AG04449 (cell line): ENCODE measurements around the gene HSD17B11.
A peak's percentile ranks its signal among the peaks of the same experiment; 100 is the strongest.
"Not testable (repeated sequence)": the region's sequence is repeated elsewhere in the genome, so short reads cannot be mapped to it uniquely, and the experiment has no call there.

ENCODE experiments used
- CTCF ChIA-PET: fragments of 350-600 bp; formaldehyde crosslinking; extraction: SDS; loops from one replicate; lab custom pipeline; 2021; ENCODE audit warnings: antibody characterized with exemption; lab: Yijun Ruan, JAX
- POLR2A ChIA-PET: fragments of 400-600, 350-600 bp; formaldehyde crosslinking; extraction: SDS; loops from one replicate; lab custom pipeline; 2020; ENCODE audit warnings: antibody characterized with exemption, inconsistent platforms; lab: Yijun Ruan, JAX
- DNase-seq: peaks from one replicate; pipeline ENCODE4 v3.0.0-alpha.2; 2010; ENCODE audit warnings: low read depth, low spot score
- H3K4me3 ChIP-seq: 2 replicates; pipeline ENCODE4 v1.5.1; 2011; ENCODE audit warnings: low read depth, mild to moderate bottlenecking, control low read depth, low read length
- CTCF ChIP-seq: IDR thresholded peaks from one replicate; pipeline ENCODE4 v1.5.1; 2011; ENCODE audit warnings: mild to moderate bottlenecking, moderate library complexity, low read length, control low read depth, inconsistent platforms; ENCODE audit not compliant: insufficient read depth; ENCODE audit errors: missing control alignments

HSD17B11 gene

GRCh38 chr4:87392183-87392582 lies 1.2 kb upstream of the HSD17B11 start:
- ChIA-PET POLR2A (interaction anchor here (0.6 to 2.0 kb wide), 3 partner anchors 30 to 857 kb away, joined by 3 to 16 read pairs (median 5); partner anchors contain the start of gene NUDT9), CTCF (interaction anchor here (0.6 to 2.2 kb wide), 8 partner anchors 12 to 459 kb away, joined by 3 to 7 read pairs (median 4); no protein-coding TSS in a partner anchor)
- no peak overlapping the region for H3K4me3 ChIP-seq
- TF ChIP-seq CTCF, result no peak
- DNase-seq, result no peak

DNA sequence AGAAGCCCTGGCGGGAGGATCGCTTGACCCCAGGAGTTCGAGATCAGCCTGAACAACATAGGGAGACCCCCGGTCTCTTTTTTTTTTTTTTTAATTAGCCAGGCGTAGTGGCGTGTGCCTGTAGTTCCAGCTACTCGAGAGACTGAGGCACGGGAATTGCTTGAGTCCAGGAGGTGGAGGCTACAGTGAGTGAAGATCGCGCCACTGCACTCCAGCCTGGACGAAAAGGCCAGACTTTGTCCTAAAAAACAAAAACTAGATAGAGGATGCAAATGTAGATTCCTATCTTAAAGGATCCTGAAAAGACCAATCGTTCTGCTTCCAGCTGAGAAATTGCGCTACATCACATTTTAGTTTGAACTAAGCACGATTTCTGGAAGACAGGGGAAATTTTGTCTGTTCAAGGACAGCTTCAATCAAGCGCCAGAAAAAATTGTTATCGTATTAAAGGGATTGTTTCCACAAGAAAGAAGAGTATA lies 627 bp upstream of the HSD17B11 start:
- H3K4me3 ChIP-seq, result peak overlapping the region; percentile 59
- TF ChIP-seq CTCF, result no peak
- DNase-seq, result no peak
- POLR2A ChIA-PET, result interaction anchor here (0.6 to 2.0 kb wide), 6 partner anchors 9 to 857 kb away, joined by 3 to 16 read pairs (median 4); partner anchors contain the start of gene NUDT9
- CTCF ChIA-PET, result interaction anchor here (0.7 to 3.8 kb wide), 11 partner anchors 10 to 438 kb away, joined by 3 to 25 read pairs (median 5); no protein-coding TSS in a partner anchor

DNA sequence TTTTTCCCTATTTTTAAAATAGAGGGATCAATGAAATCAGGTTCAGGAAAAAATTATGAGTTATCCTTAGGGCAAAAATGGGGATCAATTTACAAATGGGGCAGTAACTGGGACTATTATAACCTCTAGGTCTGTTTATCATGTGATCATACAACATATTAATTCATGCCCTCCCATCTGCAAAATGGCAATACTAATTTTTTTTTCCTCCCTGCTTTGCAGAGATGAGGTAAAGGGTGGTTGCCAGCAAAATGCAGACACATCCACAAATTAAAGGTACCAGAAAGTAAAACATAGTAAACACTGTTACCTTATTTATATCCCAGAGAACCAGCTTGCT lies 467 bp downstream of the HSD17B11 start:
- TF ChIP-seq CTCF, result no peak
- DNase-seq, result no peak
- H3K4me3 ChIP-seq, result peak overlapping the region; percentile 59
- CTCF ChIA-PET, result interaction anchor here (0.7 to 3.8 kb wide), 15 partner anchors 9 to 126 kb away, joined by 3 to 25 read pairs (median 3); no protein-coding TSS in a partner anchor
- POLR2A ChIA-PET, result interaction anchor here (0.5 to 2.0 kb wide), 8 partner anchors 9 to 92 kb away, joined by 3 to 16 read pairs (median 4); partner anchors contain the start of gene NUDT9

GRCh38 chr4:87390055-87390454 lies 933 bp downstream of the HSD17B11 start:
- ChIA-PET POLR2A (interaction anchor here (1.1 to 2.0 kb wide), 2 partner anchors 32 to 77 kb away, joined by 4 to 16 read pairs; partner anchors contain the start of gene NUDT9), CTCF (interaction anchor here (0.7 to 3.8 kb wide), 10 partner anchors 10 to 126 kb away, joined by 3 to 25 read pairs (median 4); no protein-coding TSS in a partner anchor)
- H3K4me3 ChIP-seq, result peak overlapping the region; percentile 59
- not testable (repeated sequence) for DNase-seq

GRCh38 chr4:87388901-87389300 lies 2.1 kb downstream of the HSD17B11 start:
- H3K4me3 ChIP-seq, result no peak overlapping the region
- no peak for DNase-seq
- no peak for TF ChIP-seq CTCF
- CTCF ChIA-PET, result interaction anchor here (3.8 kb wide), 1 partner anchor 14 kb away, joined by 25 read pairs; no protein-coding TSS in a partner anchor
- POLR2A ChIA-PET, result no interaction called here

DNA sequence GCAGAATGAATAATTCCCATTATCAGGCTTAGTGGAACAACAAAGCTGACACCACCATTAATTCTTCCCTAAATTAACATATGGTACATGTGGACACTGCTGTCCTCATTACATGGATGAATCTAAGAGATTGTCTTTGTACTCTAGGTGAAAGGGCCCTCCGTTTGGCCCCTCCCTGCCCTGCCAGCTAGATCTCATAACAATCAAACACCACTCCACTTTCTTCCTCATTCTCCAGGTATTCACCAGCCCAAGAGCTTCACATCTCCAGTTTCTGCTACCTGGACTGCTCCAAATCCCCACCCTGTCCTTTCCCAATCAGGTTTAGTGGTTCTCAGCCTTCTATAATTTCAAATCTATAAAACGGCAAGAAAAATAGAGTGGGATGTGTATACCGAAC lies 3.8 kb downstream of the HSD17B11 start:
- no peak for DNase-seq
- POLR2A ChIA-PET, result no interaction called here
- no peak for TF ChIP-seq CTCF
- no peak overlapping the region for H3K4me3 ChIP-seq
- CTCF ChIA-PET, result interaction anchor here (1.6 kb wide), 1 partner anchor 81 kb away, joined by 5 read pairs; no protein-coding TSS in a partner anchor

DNA sequence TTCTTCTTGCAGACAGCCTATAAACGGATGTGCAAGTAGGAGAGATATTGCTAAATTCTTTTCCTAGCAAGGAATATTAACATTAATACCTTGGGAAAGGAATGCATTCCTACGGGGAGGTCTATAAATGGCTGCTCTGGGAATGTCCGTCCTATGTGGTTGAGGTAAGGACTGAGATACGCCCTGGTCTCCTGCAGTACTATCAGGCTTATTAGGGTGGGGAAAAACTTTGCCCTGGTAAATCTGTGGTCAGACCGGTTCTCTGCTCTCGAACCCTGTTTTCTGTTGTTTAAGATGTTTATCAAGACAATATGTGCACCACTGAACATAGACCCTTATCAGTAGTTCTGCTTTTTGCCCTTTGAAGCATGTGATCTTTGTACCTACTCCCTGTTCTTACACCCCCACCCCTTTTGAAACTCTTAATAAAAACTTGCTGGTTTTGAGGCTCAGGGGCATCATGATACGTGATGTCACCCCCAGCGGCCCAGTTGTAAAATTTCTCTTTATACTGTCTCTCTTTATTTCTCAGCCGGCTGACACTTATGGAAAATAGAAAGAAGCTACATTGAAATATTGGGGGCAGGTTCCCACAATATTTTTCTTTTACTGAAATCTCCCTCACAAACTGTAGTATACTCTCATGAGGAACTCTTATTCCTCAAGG lies 6.4 kb downstream of the HSD17B11 start:
- H3K4me3 ChIP-seq, POLR2A ChIA-PET, CTCF ChIA-PET, DNase-seq: not testable (repeated sequence)
